NOMO-1 (cell line): ENCODE results near the gene UBFD1.
"Not testable (repeated sequence)": the region's sequence is repeated elsewhere in the genome, so short reads cannot be mapped to it uniquely, and the experiment has no call there.

Experiments
- DNase-seq, 2 experiments: peaks; one replicate each; lab custom pipeline; 2025; ENCODE audit not compliant: unreplicated experiment in 2 of 2; lab: John Stamatoyannopoulos, UW

Gene UBFD1

DNA sequence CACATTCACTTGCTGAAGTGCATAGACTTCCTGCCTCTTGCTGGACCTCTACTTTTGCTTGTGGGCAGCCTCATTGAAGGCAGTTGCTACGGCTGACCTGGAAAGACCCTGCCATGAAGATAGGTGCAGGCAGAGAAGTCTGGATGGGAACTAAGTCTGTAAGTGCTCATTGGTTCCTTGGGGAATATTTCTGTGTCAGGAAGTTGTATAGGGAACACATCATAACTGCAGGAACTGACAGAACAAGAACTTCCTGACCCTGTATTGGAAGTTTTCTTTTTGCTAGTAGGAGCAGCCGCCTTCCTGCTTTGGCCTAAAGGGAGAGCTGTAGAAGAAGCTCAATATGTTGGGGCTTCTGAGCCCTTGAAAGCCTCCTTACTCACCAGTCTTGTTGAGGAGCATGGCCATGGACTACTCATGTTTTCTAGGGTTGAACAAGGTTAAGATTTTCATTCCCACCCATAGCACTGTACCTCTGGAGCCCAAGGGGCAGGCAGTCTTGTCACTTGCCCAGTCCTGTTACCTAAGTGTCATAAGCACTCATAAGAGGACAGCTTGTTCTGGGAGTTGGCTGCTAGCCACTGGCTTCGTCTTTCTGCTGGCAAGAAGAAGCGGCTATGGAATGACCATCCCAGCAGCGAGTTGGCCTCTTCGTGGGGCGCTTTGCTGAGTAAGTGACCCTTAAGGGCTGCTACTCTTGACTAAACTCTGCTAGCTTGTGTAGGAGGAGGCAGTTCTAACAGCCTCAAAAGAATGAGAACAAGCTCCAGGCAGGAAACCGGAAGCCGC is 7.2 kb downstream of the UBFD1 start:
- DNase-seq = no peak

DNA sequence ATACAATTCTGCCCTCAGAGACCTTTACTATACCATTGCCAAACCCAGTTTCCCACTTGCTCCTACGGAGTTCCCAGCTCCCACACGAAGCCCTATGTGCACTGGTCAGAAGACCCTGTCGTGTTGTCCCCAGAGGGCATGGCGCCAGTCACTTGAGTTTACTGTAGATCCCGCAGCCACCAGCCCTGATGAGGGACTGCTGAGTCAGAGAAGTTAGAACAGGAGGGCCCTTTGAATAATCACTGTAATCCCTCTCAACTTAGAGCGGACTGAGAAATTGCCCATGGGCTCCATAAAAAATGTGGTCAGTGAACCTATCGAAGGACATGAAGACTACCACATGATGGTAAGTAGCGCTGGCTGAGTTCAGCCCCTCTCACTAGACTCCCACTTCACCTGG is 9.2 kb downstream of the UBFD1 start:
- no peak for DNase-seq

DNA sequence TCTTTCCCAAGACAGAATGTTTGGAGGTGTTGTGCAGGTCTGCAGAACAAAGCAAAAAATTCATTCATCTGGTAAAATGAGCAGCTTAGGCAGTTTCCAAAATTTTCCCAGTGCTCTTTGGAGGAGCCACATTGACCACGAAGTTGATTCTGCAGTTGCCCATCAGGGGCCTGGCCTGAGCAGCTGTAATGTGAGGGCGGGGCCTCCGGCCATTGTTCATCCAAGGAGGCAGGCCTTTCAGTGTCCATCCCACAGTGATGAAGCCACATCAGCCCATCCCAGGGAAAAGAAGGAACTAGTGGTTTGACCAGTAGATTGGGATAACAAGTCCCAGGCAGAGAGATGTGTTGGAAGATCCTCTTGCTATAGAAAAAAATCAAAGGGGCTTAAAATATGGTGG is 10.1 kb downstream of the UBFD1 start:
- no peak for DNase-seq

DNA sequence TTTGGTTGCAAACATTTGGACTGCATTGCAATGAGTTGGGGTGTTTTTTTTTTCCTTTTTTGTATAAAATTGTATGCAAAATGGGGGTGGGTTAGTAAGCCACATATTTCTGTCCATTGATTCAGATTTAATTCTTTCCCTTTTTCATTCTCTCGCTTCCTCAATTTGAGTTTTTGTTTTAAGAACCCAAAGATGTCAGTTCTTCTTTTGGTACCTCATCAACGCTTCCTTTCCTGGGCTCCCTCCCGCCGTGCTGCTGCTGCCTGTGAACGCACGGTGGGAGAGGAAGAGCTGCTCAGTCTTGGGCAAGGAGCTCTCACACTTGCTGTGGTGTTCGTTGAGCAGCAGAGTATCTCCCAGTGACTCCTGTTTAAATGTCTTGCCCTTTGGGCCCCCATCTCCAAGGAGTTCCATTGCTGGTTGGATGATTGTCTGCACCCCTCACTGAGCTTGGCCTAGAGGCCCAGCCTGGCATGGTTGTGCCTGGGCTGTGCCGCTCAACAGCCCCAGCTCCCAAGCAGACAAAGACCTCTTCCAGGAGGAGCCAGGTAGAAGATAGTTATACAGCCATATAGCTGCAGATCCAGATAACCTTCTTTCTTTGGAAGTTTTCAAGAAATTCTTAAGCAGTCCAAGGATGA is 13.6 kb downstream of the UBFD1 start:
- DNase-seq = peak; percentile 85 to 94

DNA sequence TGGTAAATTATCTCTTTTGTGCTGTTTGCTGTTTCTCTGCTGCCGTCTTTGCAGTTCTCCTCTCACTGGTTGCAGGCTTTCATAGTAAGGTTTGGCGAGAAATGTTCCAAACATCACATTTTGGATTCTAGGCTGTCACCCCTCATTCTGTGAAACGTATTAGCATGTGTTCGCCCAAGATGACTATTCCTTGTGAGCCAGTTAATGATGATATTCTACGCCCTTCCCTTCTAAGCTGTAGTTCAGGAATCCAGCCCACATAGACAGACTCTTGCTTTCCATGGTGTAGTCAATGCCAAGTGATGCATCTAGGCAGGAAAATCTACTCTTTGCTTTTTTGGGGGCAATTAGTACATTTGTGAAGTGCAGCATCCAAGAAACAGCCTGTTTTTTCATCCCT is 14.4 kb downstream of the UBFD1 start:
- DNase-seq = no peak

DNA sequence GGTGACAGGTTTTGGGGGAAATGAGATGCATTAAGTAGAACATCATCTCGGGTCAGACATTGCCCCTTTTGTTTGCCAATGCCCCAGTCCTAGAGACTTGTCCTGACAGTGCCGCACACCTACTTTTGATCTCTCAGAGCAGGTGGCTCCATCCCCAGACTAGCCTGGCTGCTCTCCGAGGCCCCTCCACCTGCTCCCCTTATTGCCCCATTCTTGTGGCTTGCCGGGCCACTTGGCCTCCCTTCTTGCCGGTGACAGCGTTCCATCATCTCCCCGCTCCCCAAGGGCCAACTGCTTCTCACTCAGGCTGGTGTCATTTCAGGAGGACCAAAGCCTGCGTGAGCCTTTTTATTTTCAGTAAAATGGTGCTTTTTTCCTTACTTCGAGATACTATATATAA is 14.9 kb downstream of the UBFD1 start:
- DNase-seq = no peak

DNA sequence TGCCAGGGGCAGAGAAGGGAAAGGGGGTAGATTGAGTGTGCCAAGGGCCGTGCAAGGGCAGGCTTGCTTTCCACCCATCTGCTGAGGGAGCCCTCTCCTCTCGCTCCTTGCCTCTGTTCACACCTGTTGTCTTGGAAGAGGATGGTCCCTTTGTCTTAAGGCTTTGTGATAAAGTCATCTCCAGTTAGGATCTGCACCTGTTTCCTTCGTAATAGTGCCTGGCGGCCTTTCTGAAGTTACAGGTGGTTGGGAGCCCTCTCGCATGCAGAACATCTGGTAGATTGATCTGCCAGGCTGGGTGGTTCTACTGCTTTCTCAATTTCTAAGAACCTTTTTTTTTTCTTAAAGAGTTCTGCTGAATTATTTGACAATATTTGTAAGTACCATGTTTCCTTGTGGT is 16.3 kb downstream of the UBFD1 start:
- no peak for DNase-seq

DNA sequence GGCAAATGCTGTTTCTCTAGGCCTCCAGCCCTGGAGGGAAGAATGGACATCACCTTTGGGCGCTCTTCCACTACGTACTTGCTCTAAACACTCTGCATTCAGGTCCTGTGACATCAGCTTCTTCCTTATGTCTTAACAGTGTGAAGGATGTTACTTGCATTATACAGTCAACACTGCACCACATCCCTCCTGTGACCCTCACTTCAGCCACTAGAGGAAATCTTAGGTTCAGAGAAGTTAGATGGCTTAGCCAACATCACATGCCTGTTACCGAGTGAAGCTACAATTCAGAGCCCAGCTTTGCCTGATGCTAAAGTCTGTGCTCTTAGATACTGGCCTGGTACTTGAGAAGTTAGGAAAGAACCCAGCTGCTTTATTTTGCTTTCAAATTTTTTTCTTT is 18.3 kb downstream of the UBFD1 start:
- DNase-seq = no peak

DNA sequence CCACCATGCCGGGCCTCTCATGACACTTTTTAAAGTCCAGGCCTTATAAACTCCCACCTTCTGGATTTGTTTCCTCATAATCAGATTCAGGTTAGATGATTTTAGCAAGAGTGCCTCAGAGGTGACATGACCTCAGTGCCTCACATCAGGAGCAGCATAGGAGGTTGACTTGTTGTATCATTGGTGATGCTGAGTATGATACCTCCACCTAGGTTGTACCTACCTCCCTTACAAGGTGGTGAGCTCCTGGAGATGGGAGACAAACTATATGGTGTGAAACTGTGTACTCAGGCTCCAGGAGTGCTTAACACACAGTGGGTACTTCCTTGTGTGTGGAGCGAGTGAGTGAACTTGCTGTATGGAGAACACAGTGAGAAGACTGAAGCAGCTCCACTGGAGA is 20.0 kb downstream of the UBFD1 start:
- DNase-seq = no peak

DNA sequence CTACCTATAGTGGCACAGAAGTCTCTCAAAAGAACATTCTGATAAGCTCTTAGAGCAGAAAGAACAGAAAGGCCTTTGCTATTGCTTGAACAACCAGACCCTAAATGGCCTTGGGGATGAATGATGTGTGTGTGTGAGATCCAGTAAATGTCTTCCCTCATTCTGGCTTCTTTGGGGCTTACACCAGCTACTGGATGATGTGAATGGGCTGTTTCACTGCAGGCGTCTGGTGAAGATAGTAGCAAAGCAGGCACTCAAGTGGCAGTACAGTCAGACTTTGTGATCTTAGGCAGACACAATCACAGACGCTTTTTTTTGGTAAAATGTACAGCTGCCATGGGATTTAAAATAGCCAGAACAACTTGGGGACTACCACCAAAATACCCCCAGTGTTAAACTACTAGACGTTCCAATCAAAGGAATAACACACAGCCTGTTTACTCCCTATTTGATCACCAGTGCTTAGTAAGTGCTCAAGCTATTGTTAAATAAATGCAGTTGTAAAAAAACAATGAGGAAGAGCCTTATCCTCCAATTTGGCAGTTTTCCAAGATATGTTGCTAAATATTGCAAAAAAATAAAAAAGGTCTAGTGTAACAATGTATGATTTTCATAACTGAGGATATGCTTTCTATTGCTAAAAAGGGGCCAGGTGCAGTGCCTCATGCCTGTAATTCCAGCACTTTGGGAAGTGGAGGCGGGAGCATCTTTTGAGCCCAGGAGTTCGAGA is 20.7 kb downstream of the UBFD1 start:
- DNase-seq = no peak

DNA sequence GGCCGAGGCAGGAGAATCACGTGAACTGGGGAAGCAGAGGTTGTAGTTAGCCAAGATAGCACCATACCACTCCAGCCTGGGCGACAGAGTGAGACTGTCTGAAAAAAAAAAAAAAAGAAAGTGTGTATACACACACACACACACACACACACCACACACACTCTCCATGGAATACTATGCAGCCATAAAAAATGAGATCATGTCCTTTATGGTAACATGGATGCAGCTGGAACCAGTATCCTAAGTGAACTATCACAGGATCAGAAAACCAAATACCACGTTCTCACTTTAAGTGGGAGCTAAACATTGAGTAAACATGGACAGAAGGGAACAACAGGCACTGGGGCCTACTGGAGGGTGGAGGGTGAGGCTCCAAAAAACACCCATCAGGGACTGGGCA is 21.8 kb downstream of the UBFD1 start:
- no peak for DNase-seq

DNA sequence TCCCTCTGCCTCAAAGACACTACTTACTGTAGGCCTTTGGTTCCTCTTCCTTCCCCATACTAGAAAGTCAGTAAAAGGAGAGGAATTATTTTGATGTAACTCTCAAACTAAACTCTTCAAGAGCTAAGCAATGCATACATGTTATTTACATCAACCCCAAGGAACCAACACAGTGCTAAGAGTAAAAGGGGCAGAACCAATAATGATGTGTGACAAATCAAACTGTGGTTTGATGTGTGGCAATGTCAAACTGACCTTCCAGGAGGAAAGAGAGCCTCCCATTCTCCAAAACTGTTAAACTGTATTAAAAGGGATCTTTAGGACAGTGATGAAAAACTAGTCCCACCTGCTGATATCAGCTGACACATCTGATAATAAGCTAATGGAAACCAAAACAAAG is 22.9 kb downstream of the UBFD1 start:
- DNase-seq = no peak

DNA sequence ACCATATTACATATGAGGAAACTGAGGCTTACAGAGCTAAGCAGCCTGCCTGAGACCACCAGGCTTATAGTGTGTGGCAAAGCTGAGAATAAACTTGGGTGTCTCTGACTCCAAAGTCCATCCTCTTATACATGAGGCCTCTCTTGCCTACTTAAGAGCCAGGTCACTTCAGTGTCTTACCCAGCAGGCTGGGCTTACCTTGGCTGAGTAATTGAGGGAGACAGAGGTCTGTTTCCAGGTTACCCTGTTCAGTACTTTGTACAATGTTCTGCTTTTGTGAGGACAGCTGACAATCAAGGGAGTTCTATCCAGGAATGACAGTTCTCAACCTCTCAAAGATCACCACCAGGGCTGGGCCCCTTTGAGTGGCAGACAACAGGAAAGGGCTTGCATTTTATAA is 24.2 kb downstream of the UBFD1 start:
- no peak for DNase-seq

DNA sequence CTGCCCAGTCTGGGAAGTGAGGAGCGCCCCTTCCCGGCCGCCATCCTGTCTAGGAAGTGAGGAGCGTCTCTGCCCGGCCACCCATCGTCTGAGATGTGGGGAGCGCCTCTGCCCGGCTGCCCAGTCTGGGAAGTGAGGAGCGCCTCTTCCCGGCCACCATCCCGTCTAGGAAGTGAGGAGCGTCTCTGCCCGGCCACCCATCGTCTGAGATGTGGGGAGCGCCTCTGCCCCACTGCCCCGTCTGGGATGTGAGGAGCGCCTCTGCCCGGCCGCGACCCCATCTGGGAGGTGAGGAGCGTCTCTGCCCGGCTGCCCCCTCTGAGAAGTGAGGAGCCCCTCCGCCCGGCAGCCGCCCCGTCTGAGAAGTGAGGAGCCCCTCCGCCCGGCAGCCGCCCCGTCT is 25.7 kb downstream of the UBFD1 start:
- DNase-seq = not testable (repeated sequence)

DNA sequence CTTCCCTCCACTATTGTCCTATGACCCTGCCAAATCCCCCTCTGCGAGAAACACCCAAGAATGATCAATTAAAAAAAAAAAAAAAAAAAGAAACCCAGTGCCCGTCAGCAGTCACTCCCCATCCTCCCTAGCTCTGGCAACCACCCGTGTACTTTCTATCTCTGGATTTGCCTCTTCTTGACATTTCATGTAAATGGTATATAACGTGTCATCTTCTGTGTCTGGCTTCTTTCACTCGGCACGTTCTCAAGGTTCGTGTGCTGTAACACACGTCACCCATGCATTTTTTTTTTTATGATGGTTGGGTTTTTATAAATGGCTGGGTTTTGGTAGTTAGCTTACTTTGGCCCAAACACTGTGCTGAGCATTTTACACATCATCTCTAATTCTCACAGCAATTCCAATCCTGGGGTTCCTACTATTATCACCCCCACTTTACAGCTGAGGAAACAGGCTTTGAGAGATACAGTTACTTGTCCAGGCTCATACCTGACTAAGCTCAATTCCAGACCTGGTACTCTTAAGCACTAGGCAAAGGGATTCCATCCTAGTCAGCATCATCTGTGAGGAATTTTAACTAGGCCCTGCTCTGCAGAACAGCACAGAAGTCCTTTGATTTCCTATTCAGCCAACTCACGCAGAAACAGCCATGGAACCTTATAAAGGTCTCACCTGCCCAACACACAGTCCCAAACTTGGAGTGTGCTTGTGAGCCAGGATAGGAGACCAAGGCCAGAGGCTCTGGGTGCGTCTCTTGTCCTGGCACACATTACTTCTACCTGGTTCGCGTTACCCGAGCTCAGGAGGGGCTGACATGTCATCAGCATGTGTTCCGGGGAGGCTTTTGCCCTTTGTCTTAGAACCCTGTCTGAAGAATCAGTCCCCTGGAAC is 26.9 kb downstream of the UBFD1 start:
- DNase-seq = no peak

DNA sequence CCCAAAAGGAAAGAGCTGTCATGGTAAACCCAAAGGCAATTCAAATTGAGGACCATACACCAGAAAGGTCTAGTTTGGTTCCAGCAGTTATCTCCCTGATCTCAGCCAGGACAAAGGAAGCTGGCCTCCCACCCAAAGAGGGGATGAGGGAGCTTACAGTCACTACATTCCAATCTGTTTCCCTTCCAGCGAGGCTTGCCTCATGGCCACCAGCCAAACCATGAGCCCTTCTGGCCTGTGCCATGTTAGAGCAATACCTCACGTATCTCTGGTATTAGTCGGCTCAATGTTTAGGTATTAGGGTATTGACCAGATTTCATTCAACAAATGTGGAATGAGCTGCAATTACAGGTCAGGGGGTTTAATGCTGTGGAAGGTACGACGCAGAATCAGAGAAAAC is 30.2 kb downstream of the UBFD1 start:
- no peak for DNase-seq

DNA sequence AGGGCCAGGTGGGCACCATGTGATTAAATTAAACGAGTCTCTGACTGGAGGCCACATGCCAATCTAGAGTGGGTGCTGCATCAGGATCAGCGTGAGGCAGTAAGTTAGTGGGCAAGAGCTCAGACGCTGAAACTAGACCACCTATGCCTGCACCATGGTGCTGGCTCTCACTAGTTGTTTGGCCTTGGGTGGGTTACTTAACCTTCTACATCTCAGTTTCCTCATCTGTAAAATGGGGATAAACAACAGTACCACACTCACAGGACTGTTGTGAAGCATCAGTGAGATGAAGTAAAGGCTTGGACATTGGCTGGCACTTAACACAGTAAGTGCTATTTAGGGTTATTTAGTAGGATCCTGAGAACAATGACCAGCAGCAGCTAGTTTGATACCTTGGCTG is 32.7 kb downstream of the UBFD1 start:
- no peak for DNase-seq

DNA sequence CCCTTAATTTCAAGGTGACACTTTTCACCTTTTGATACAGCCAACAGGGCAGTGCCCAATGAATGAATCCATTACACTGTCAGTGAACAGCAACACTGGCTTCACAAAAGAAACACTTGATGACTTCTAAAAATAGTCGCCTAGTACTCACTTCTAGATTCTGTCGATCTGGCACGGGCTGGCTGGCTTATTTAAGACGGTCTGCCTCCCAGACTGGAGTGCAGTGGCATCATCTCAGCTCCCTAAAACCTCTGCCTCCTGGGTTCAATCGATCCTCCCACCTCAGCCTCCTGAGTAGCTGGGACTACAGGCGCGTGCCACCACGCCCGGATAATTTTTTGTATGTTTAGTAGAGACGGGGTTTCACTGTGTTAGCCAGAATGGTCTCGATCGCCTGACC is 36.7 kb downstream of the UBFD1 start:
- DNase-seq = no peak

DNA sequence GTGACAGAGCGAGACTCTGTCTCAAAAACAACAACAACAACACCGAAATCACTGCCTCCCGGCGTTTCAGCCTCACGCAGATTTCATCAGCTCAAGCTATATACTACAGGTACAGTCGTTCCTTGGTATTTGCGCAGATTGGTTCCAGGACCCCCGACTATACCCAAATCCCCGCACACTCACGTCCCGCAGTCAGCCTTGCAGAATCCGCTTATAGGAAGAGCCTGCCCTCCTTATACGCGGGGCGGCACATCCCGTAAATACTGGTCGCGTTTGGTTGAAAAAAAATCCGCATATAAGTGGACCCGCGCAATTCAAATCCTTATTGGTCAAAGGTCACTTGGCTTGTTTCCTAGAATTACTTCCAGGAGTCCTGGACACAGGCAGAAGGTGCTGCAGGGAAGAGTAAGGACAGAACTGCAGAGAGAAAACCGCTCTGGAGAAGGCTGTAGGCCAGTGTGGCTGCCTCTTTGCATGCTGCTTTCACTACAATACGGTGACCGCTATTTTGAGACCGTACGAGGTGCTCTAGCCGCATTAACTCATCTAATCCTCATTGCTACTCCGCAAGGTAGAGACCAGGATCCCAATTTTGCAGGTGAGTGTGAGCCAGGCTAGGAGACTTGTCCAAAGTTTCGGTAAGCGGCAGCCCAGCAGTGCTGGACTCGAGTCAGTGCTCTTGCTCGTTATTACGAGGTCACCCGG is 37.9 kb downstream of the UBFD1 start:
- no peak for DNase-seq

DNA sequence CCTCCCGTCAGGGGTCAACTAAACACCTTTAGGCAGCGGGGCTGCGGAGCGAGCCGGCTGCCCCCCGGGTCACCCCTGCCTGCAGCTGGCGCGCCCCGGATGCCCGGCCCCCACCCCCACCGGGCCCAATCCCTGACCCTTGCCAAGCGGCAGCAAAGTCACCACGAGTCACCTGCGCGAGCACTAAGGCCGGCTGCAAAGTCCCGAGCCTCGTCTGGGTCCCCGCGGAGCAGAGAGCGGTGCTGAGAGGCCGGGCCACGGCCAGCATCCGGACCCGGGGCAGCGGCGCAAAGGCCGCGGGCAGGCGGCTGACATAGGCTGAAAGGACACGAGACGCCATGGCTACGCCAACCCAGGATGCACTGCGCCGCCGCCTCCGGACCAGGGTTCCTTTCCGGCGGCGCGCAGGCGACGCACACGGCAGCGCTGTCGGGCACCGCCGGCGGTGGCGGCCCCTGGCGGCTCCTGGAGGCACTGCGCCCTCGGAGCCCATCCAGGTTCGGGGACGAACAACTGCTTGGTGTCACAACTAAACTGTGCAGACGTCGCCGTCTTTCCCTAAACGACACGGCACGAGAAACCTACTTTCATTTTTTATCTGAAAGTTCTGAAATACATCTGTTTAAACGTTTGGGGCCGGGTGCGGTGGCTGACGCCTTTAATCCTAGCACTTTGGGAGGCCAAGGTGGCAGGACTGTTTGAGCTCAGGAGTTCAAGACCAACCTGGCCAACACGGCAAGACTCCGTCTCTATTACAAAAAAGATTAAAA is 38.6 kb downstream of the UBFD1 start, which contains the start of gene NDUFAB1:
Gene NDUFAB1 (minus strand): TSS at position 366 of the 770 bp plus-strand sequence. CDS start 26 bp downstream, at position 340.
- peak; percentile 84 to 89 for DNase-seq
